Germinal center (tissue), 1 donor: ENCODE measurements around the gene PCBD1.
"Not testable (repeated sequence)": the region's sequence is repeated elsewhere in the genome, so short reads cannot be mapped to it uniquely, and the experiment has no call there.

Experiments
- DNase-seq: peaks from one replicate; pipeline ENCODE4 v3.0.0; 2012; ENCODE audit warnings: mixed read lengths, low spot score

Gene PCBD1

GRCh38 chr10:70863470-70864160 is 24.8 kb downstream of the PCBD1 start:
- DNase-seq: no peak

- not testable (repeated sequence) for DNase-seq
These were observed 26.7 kb downstream of the PCBD1 start for GRCh38 chr10:70861495-70862197.

- no peak for DNase-seq
These were observed 29.6 kb downstream of the PCBD1 start for GRCh38 chr10:70858759-70859158.

DNA sequence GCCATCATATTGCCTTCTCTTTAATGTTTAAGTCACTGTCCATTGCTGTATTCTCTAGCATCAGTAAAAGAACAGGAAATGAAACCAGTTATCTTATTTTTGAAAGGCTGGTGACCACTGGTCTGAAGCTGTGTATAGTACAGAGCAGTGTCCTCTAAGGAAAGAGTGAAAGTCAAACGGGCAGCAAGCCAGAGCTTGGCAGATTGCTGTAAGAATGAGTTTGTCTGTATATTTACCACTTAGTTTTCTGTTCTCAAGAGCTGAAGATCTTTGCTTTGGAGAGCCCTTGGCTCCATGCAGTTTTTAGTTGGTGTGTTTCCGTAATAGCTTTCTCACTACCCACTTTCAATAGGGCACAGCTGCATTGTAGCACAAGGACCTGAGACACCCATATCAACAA is 31.9 kb downstream of the PCBD1 start:
- DNase-seq: no peak

- no peak for DNase-seq
These were observed 34.9 kb downstream of the PCBD1 start for GRCh38 chr10:70853457-70853856.

- DNase-seq: no peak
These were observed 35.3 kb downstream of the PCBD1 start for GRCh38 chr10:70853038-70853437.

- DNase-seq: no peak
These were observed 36.5 kb downstream of the PCBD1 start for GRCh38 chr10:70851597-70852475.

DNA sequence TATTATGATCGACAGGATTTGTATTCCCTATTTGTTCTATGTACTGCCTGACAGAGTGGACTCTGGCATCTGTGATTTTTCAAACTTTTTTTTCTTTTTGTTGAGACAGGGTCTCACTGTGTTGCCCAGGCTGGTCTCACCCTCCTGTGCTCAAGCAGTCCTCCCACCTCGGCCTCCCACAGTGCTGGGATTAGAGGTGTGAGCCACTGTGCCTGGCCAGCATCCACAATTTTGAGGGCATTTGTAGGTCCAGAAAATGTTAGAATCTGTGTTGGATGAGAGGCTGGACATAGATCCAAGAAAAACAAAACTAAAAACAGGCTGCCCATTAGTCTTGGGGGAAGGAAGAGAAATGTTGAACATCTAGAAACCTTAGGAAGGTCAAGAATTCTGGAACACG is 38.3 kb downstream of the PCBD1 start:
- DNase-seq: no peak

- no peak for DNase-seq
These were observed 38.8 kb downstream of the PCBD1 start for GRCh38 chr10:70849582-70850016.

DNA sequence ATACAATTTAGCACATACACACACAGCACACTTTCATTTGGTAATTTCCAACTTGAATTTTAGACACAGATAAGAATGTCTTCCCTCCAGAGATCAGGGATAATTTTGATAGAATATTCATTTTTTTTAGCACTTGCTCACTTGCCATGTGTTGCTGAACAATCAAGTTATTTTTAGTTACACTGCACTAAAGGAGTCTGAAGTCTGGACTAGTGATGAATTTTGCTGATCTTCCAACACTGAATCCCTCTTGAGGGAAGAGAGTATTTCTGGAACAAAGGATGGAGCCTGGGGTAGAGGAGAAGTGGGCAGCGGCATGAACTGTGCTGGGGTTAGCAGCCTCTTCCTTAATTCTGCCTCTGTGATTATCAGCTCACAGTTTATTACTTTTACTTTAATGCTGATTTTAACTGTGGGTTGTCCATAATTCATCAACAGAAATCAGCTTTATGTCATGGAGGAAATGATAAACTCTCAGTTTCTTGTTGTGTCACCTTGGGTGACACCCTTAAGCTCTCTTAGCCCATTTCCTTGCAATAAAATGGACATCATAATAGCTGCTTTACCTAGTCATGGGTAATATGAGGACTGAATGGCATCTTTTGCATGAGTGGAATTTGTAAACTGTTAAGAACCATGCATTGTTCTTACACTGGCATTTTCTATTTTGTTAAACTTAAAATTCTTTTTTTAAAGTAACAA is 40.6 kb downstream of the PCBD1 start:
- DNase-seq: no peak

GRCh38 chr10:70846795-70847194 is 41.6 kb downstream of the PCBD1 start:
- DNase-seq: no peak

- no peak for DNase-seq
These were observed 42.5 kb downstream of the PCBD1 start for GRCh38 chr10:70845816-70846215.

- DNase-seq: no peak
These were observed 43.1 kb downstream of the PCBD1 start for GRCh38 chr10:70845256-70845655.

DNA sequence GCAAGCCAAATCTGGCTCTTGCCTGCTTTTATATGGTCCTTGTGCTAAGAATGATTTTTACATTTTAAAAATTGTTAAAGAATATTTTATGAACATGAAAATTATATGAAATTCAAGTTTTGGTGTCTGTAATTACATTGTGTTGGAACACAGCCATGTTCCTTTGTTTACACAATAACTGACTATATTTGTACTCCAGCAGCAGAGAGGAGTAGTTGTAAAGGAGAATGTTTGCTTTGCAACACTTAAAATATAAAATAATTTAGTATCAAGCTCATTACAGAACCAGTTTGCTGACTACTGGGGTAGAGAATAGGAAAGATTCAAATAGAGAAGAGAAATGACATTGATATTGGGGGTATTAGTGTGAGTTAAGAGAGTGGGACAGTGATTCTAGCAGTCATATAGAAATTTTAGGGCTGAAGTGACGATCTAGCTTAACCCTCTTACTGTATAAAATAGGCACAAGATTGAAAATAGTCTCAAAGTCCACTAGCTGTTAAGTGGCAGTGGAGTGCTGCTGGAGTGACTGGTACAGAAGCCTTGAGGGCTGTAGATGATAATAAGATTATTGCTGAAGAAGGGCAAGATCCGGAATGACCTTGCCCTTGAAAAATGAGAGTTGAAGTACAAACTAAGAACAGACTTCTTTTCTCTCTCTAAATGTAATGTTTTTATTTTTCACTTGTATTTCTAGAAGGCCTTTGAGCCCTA is 44.4 kb downstream of the PCBD1 start:
- DNase-seq: no peak

DNA sequence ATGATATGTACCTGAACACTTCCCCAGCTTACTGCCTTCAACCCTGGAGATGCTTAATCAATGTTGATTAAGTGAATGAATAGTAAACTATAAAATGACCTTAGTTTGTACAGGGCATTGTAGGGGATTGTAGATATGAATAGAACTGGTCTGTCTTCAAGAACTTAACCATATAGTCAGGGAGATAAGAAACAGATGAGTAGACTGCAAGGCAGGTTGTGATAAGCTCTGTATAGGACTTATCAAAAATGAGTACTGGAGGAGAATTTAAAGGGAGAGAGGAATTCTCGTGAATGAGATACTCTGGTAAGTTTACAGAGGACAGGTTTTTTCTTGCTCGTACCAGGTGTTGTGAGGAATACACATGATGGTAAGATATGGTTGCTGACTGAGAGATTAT is 45.0 kb downstream of the PCBD1 start:
- no peak for DNase-seq

DNA sequence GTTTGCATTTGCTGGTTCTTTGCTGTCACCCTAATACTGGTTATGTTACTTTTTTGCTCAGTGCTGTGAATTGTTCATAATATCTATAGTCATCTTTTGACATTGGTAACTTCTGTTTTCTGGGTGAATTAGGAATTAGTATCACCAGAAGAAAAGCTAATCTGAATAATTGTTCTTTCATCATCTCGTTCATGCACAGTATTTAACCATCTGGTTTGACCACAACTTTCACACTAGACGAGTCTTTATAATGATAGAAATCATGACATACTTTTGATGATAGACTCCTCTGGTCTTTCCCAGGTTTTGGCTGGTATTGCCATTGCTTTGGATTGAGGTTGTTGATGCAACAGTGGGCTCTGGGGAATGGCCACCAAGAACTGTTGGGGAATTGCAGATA is 47.5 kb downstream of the PCBD1 start:
- no peak for DNase-seq

DNA sequence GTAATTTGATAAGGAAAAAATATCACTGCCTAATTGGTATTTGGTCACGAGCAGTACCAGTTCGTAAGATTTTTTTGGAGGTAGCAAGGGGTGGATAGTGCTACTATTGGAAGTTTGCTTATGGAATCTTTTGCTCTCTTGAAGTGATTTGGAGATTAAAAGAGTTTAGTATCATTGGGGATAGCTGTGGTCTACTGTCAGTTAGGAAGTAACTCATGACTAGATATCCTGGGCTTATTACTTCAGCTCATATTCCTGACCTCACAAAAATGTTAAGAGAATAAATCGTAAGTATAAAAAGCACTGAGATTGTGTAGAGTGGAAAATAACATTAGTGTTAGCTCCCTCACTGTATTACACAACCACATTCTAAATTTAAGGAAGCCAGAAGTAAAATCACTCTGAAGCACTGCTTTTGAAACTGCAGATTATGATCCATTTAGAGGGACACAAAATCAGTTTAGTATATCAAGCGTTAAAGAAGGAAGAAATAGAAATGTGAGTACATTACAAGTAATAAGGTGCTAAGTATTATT is 50.0 kb downstream of the PCBD1 start:
- no peak for DNase-seq

GRCh38 chr10:70837660-70838059 is 50.7 kb downstream of the PCBD1 start:
- DNase-seq: no peak

GRCh38 chr10:70836319-70836718 is 52.0 kb downstream of the PCBD1 start:
- no peak for DNase-seq

DNA sequence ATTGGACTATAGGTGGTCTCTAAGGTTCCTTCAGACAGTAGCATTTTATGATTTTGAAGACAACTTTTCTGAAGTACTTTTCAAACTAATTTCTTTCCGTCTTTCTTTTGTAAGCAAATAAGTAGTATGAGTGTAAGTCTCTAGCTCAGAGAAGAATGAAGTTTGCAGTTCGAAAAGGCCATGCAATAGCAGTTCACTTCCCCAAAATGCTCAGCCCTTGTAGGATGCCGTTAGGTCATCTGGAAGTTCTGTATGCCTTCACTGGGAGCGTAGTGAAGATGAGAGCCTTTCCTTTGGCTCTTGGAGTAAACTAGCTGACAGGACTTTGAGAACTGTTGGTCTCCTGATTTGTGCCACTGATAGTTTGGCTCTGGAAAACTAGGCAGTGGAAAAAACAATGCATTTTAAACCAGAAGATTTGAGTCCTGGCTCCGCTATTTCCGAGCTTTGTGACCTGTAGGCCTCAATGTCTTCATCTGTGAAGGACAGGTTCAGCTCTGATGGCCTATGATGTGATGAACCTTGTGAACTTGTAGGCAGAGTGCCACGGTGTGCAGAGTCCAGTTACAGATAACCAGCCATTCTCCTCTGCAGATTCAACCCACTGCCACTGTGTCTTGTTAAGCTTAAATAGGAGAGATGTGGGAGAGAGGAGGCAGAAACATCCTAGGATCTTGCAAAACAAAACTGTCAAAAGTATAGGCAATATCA is 53.8 kb downstream of the PCBD1 start:
- no peak for DNase-seq

DNA sequence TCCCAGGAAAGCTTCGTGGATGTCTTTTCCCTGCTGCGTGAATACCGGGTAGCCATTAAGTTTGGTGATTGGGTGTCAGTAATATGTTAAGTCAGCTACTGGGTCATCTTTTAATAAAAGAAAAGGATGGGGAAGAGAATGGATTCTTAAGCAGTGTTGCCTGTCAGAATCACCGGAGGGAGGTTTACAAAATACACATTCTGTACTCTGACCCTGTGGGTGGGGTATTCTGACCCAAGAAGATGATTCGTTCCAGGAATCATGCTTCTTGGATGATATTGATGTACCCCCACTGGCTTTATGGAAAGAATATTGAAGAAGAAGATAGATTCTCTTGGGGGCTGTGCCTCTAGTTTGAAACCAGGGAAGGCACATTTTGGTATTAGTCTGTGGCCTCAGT is 54.3 kb downstream of the PCBD1 start:
- no peak for DNase-seq
